NCI-H2029 (cell line): Measurements from ENCODE around the gene POLR3K.
"Not testable (repeated sequence)": the region's sequence is repeated elsewhere in the genome, so short reads cannot be mapped to it uniquely, and the experiment has no call there.

Experiments used
- DNase-seq: peaks from one replicate; lab custom pipeline; 2025; lab: John Stamatoyannopoulos, UW

Gene POLR3K

DNA sequence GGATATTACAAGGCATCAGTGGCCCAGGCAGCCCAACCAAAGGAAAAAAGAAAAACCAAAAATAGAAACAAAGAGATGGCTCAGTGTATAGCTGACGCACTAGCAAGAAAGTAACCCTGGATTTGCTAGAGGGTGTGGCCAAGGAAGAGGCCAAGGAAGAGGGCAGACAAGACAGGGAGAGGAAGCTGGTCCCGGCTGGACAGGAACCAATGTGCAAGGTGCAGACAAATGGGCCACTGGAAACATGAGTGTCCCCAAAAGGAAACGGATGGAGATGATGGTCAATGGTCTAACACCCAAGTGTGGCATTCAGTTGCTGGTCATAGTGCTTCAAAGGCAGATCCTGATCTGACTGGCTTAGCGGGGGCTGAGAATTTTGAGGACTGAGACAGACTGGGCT is 10.7 kb downstream of the POLR3K start:
- no peak for DNase-seq

GRCh38 chr16:42069-42457 is 11.3 kb downstream of the POLR3K start:
- no peak for DNase-seq

GRCh38 chr16:41439-42068 is 11.9 kb downstream of the POLR3K start:
- DNase-seq: no peak

GRCh38 chr16:38941-39892 is 14.2 kb downstream of the POLR3K start:
- DNase-seq: peak; percentile 81

DNA sequence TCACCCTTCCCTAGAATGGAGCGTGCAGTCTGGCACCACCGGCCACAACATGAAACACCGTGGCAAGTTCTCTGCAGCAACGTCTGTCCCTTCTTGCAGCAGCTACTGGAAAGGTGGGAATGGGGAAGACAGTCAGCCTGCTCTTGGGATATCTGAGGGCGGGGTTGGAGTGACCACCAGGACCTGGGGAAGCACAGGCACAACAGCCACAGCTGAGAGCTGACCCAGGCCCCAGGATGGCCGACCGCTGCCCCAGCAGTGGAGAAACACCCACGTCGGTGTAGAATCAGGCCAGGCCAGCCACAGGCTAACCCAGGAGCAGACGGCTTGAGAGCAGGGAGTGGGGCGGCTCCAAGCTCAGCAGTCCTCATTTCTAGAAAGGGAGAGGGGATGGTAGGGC is 15.2 kb downstream of the POLR3K start:
- DNase-seq: not testable (repeated sequence)

DNA sequence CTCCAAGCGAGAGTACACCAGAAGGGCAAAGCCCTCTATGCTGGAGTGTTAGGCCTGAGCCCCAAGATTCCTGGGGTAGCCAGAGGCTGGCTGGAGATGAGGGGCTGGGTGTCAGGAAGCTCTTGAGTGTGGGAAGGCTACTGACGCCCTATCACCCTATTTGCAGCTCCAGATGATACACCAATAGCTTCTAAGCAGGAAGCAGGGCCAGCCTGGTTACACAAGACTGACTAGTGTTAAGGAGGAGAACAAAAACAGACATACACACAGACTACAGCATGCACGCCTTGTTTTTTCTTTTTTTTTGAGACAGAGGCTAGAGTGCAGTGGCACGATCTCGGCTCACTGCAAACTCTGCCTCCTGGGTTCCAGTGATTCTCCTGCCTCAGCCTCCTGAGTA is 15.9 kb downstream of the POLR3K start:
- no peak for DNase-seq

DNA sequence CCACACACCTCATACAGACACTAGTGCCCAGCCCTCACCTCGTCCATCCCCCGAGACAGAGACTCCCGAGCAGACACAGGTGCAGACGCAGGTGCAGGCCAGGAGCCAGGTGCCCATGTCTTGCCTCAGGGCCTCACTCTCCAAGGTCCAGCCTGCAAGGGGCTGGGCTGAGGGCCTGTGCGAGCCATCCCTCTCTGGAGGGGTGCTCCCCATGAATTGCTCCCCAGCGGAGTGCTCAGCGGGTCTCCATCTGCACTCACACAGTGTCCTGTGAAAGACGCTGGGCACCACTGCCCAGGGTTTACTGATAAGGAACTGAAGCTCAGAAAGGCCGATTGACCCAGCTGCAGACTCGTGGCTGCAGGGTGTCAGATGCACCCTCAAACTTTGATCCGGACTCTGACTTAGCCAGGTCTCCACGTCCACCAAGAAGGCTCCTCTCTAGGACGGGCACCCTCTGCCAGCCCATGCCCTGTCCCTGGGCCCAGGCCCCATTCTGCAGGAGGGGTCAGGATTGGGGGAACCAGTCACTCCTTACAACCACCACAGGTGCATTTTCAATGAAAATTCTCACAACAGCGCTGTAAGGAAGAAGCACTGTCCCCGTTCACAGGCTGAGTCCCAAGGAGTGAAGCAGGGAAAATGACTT is 16.9 kb downstream of the POLR3K start:
- no peak for DNase-seq

GRCh38 chr16:35678-36305 is 17.6 kb downstream of the POLR3K start:
- DNase-seq: no peak

- no peak for DNase-seq
These were observed 18.3 kb downstream of the POLR3K start for GRCh38 chr16:35011-35677.

- no peak for DNase-seq
These were observed 18.8 kb downstream of the POLR3K start for GRCh38 chr16:34648-34987.

DNA sequence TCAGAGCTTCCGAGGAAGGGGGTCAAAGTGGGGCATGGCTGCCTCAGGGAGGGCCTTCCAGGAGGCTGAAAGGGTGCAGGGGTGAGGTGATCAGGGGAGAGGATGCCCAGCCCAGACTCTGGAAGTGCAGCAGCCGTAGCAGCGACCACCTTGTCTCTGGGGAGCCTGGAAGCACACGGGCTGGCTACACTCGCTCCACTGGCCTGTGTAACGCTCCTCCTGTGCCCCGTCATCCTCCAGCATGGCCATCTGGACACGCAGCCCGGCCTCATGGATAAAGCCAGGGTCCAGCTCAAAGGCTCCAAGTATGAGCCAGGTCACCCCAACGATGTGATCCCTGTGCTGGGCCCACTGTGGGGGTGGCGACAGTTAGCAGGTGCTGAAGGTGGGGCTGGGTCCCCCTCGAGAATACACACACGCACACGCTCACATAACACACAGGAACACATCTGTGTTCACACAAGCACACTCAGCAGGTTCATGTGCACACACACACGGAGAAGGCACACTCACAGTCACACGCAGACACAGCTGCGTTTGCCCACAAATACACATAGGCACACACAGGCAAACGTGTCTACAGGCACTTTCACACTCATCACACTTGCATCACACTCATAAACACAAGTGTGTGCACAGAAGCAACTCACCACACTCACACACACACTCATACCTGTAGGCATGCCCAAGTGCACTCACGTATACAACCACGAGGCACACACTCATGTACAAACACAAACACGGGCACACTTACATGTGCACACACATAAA is 19.3 kb downstream of the POLR3K start:
- DNase-seq: no peak

DNA sequence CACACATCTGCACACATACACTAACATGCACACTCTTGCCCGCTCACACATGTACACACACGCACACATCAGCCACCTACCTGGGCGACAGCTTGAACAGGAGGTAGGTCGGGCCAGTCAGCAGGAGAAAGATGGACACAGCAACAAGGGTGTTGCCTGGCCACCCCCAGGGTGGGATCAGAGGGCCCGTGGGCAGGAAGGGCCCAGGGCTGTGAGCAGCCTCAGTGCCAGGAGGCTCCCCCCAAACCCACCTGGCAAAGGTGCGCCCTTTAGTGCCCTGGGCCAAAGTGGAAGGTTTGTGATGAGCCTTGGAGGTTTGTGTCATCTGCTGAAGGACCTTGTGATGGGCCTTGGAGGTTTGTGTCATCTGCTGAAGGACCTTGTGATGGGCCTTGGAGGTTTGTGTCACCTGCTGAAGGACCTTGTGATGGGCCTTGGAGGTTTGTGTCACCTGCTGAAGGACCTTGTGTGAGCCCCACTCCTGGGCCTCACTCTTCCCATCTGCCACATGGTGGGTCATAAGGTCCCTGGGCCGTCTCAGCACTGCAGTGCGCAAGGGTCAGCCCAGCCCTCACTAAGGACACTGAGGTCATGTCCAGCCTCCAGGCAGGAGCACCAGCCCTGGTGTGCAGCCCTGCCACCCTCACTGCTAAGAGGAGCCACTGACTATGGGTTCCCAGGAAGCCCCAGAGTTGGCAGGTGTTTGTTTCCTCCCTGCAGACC is 20.1 kb downstream of the POLR3K start:
- DNase-seq: not testable (repeated sequence)

DNA sequence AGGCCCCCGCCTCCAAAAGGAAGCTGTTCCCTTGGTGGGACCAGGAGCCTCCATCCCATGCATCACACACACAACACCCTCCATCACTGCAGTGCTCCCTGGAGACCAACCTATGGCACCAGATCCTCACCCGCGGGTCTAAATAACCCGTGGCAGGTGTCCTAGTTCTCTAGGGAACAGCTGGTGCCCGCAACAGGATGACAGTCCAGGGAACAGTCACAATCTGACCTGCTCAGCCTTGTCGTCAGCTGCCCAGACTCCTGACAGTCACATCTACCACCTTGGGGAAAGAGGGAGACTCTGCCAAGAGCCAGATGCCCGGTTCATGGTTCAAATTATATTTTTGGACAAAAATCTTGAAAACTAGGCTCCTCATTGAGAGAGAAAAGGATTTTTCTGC is 22.8 kb downstream of the POLR3K start:
- DNase-seq: not testable (repeated sequence)

DNA sequence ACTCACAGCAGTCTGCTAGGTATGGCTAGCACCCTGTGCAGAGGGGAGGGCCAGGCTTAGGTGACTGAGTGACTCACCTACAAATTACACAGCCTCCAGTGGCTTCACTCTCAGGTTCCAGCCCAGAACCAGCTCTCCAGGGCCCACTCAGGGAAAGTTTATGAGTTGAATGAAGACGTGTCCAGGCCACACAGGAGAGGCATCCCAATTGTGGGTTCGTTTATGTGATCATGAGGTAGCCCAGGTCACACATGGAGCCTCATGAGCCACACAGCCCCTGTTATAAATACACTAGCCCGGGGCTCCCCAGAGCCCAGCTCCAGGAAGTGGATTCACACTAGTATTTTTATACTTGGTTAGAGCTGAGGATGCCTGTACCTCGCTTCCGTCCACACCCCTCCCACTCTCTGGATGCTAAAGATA is 27.5 kb downstream of the POLR3K start:
- not testable (repeated sequence) for DNase-seq

GRCh38 chr16:24151-24550 is 29.3 kb downstream of the POLR3K start:
- DNase-seq: not testable (repeated sequence)

DNA sequence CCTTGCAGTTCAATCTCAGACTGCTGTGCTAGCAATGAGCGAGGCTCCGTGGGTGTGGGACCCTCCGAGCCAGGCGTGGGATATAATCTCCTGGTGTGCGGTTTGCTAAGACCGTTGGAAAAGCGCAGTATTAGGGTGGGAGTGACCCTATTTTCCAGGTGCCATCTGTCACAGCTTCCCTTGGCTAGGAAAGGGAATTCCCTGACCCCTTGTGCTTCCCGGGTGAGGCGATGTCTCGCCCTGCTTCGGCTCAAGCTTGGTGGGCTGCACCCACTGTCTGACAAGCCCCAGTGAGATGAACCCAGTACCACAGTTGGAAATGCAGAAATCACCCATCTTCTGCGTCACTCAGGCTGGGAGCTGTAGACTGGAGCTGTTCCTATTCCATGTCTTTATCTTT is 32.5 kb downstream of the POLR3K start:
- DNase-seq: not testable (repeated sequence)

DNA sequence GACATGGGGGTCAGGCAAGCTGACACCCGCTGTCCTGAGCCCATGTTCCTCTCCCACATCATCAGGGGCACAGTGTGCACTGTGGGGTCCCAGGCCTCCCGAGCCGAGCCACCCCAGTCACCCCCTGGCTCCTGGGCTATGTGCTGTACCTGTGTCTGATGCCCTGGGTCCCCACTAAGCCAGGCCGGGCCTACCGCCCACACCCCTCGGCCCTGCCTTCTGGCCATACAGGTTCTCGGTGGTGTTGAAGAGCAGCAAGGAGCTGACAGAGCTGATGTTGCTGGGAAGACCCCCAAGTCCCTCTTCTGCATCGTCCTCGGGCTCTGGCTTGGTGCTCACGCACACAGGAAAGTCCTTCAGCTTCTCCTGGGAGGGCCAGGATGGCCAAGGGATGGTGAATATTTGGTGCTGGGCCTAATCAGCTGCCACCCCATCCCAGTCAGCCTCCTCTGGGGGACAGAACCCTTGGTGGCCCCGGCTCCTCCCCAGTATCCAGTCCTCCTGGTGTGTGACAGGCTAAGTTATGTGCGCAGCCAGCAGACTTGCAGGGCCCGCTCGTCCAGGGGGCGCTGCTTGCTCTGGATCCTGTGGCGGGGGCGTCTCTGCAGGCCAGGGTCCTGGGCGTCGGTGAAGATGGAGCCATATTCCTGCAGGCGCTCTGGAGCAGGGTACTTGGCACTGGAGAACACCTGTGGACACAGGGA is 36.2 kb downstream of the POLR3K start:
- DNase-seq: not testable (repeated sequence)

DNA sequence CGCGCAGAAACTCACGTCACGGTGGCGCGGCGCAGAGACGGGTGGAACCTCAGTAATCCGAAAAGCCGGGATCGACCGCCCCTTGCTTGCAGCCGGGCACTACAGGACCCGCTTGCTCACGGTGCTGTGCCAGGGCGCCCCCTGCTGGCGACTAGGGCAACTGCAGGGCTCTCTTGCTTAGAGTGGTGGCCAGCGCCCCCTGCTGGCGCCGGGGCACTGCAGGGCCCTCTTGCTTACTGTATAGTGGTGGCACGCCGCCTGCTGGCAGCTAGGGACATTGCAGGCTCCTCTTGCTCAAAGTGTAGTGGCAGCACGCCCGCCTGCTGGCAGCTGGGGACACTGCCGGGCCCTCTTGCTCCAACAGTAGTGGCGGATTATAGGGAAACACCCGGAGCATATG is 42.6 kb downstream of the POLR3K start:
- DNase-seq: peak; percentile 62

- DNase-seq: no peak
These were observed 43.3 kb downstream of the POLR3K start for GRCh38 chr16:9903-10665.
